ENCODE data around the gene RBM28. TPM values are rescaled to one million over a fixed set of nuclear protein-coding genes. Genes with fewer than 3 reads are reported as not detected.

The RBM28 gene
- polyA plus RNA-seq, 2 of the 4 experiments (the other 2 are of a cell fraction): 77.3 to 79.5 TPM

DNA sequence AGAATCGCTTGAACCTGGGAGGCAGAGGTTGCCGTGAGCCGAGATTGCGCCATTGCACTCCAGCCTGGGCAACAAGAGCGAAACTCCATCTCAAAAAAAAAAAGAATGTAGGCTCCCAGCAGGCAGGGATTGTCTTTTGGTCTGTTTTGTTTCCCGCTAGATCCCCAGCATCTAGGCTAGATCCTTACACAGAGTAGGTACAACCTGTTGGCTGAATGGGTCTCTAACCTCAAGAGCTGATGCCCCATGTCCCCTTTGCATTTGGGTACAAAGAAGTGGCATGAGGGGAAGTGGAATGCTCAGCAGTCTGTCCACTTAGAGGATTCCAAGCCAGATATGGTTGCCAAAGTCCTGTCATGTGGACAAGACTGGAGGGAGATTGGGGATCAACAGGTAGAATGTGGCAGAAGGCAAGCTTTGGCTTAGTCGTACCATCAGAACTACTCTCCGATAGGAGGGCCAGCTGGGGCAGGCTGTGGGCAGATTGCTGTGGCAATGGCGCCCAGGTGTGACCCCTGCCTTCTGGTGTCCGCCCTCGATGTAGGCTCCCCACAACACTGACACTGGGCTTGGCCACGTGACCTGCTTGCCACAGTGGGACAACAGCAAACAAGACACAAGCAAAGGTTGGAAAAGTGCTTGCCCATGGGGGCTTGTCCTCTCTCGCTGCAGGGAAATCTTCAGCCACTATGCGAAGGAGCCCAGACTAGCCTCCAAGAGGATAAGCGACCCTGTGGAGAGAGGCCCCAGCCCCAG lies 81.3 kb downstream of the RBM28 start:
- 83% methylated on average over 15 of the region's 15 CpGs for WGBS (ENCODE audit: missing lambda C conversion rate)
- Histone ChIP-seq H3K4me3 (no peak overlapping the region), H3K4me1 (peaks cover 14% of the 10 kb centered on the region), H3K27ac (no peak overlapping the region), H3K9me3 (no peaks in the 10 kb centered on the region), H3K4me2 (no peak overlapping the region)
- ChIA-PET CTCF (interaction anchor here (1.3 kb wide), 1 partner anchor 53 kb away, joined by 3 read pairs; no protein-coding TSS in a partner anchor), POLR2A (no interaction called here)
- FAIRE-seq: no peak
- ATAC-seq: no peak
- TF ChIP-seq FOSL2 (IDR thresholded peaks at IDR 0.05): no peak
- TF ChIP-seq FOSL2 (CRISPR knock-in tag; IDR thresholded peaks at IDR 0.05): no peak
- TF ChIP-seq RFX5 (IDR thresholded peaks at IDR 0.05): no peak
- no peak for TF ChIP-seq ZNF302 (CRISPR knock-in tag; IDR thresholded peaks at IDR 0.05)
- TF ChIP-seq POLR2A (IDR thresholded peaks at IDR 0.05; ENCODE audit: low read length): no peak
- TF ChIP-seq, protein P1, sequence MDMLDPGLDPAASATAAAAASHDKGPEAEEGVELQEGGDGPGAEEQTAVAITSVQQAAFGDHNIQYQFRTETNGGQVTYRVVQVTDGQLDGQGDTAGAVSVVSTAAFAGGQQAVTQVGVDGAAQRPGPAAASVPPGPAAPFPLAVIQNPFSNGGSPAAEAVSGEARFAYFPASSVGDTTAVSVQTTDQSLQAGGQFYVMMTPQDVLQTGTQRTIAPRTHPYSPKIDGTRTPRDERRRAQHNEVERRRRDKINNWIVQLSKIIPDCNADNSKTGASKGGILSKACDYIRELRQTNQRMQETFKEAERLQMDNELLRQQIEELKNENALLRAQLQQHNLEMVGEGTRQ (IDR thresholded peaks at IDR 0.05): no peak
- TF ChIP-seq, protein P2, sequence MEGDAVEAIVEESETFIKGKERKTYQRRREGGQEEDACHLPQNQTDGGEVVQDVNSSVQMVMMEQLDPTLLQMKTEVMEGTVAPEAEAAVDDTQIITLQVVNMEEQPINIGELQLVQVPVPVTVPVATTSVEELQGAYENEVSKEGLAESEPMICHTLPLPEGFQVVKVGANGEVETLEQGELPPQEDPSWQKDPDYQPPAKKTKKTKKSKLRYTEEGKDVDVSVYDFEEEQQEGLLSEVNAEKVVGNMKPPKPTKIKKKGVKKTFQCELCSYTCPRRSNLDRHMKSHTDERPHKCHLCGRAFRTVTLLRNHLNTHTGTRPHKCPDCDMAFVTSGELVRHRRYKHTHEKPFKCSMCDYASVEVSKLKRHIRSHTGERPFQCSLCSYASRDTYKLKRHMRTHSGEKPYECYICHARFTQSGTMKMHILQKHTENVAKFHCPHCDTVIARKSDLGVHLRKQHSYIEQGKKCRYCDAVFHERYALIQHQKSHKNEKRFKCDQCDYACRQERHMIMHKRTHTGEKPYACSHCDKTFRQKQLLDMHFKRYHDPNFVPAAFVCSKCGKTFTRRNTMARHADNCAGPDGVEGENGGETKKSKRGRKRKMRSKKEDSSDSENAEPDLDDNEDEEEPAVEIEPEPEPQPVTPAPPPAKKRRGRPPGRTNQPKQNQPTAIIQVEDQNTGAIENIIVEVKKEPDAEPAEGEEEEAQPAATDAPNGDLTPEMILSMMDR (IDR thresholded peaks at IDR 0.05): no peak
- no peak for TF ChIP-seq HOXA7 (CRISPR knock-in tag; IDR thresholded peaks at IDR 0.05)
- TF ChIP-seq, protein P3, sequence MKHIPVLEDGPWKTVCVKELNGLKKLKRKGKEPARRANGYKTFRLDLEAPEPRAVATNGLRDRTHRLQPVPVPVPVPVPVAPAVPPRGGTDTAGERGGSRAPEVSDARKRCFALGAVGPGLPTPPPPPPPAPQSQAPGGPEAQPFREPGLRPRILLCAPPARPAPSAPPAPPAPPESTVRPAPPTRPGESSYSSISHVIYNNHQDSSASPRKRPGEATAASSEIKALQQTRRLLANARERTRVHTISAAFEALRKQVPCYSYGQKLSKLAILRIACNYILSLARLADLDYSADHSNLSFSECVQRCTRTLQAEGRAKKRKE (CRISPR knock-in tag; IDR thresholded peaks at IDR 0.05; ENCODE audit: low read depth): no peak
- no peak for DNase-seq (ENCODE audit: low read depth in 1 of 2, low spot score in 1 of 2)

DNA sequence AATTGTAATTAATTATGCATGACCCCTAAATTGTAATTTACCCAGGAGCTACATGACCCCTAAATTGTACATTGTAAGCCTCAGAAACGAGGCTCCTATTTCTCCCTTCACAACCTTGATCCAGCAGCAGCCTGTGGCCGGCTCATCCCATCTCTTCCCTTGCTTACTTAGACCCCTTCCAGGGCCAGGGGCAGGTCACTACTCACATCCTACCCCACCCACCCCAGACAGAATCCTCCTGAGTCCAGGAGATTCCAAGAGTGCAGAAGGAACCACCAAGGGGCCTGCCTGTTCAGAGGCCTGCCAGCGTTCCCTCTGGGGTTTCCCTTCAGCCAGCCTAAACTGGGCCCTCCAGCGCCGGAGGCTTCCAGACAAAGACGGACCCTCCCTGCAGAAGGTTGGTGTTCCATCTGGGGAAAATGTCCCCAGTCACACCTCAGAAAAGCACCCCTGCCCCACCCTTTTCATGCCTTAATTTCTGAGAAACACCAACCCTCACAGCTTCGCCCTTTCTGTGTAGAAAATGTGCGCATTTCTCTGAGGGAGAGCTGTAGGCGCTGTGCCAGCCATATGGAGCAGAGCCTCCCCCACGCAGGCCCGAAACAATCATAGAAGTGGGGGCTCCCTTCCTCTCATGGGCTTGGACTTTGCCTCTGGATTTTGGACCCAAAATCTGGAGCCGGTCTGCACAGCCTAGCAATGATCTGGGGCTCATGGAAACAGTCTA lies 83.5 kb downstream of the RBM28 start:
- H3K27ac ChIP-seq: no peak overlapping the region
- peaks cover 4% of the 10 kb centered on the region; the same call in 1 of the 3 replicates for H3K4me1 ChIP-seq
- 84% methylated on average over 12 of the region's 12 CpGs for WGBS (ENCODE audit: missing lambda C conversion rate)
- H3K9me3 ChIP-seq: no peaks in the 10 kb centered on the region
- H3K4me3 ChIP-seq: no peak overlapping the region
- ChIA-PET POLR2A (no interaction called here), CTCF (interaction anchor here (1.6 kb wide), 1 partner anchor 13 kb away, joined by 3 read pairs; no protein-coding TSS in a partner anchor)
- DNase-seq (ENCODE audit: low read depth in 1 of 2, low spot score in 1 of 2) (no peak), ATAC-seq (no peak), FAIRE-seq (no peak)
- TF ChIP-seq, protein P1 (IDR thresholded peaks at IDR 0.05): no peak
- no peak for TF ChIP-seq HEYL (CRISPR knock-in tag; IDR thresholded peaks at IDR 0.05)
- no peak for TF ChIP-seq POLR2AphosphoS2 (conservative IDR thresholded peaks at IDR 0.05; ENCODE audit: low read length)
- no peak overlapping the region for H3K4me2 ChIP-seq

DNA sequence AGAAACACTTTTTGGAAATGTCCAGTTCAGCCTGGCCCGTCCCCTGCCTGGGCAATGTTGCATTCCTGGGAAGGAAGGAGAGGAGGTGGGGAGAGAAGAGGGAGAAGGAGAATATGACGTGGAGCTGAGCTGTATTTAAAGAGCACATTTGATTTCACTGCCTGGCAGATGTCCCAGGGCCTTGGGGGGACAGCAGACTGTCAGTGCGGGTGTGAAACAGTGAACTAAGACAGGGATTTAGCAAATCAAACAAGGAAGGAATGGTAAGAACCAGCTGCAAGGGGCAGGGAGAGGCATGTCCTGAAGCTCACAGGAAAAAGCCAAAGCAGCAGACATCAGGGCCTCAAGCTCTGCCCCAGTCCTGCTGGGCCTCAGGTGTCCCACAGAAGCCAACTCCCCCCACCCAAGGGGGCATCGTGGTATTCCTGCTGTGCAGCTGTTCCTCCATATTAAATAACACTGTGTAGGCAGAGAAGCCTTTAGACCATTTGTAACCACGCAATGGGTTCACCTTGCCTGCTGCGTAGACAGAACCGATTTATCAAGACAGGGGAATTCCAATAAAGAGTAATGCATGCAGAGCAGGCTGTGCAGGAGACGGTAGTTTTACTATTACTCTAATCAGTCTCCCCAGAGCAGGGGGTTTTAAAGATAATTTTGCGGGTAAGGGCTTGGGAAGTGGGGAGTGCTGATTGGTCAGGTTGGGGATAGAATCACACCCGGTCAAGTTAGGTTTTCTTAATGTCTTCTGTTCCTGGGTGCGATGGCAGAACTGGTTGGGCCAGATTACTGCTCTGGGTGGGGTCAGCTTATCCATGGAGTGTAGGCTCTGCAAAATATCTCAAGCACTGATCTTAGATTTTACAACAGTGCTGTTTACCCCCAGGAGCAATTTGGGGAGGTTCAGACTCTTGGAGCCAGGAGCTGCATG lies 84.3 kb downstream of the RBM28 start:
- no peak for DNase-seq (ENCODE audit: low read depth in 1 of 2, low spot score in 1 of 2)
- CTCF ChIA-PET: interaction anchor here (1.0 to 1.6 kb wide), 2 partner anchors 14 to 41 kb away, joined by 3 read pairs; no protein-coding TSS in a partner anchor
- Histone ChIP-seq H3K4me2 (no peak overlapping the region), H3K4me3 (no peak overlapping the region), H3K9me3 (no peaks in the 10 kb centered on the region), H3K27ac (0 out of 6 replicates have a peak overlapping the region, but pooled peaks of 1 of the 2 experiments have one; percentile 2), H3K4me1 (peaks cover 4% of the 10 kb centered on the region; the same call in 1 of the 3 replicates)
- WGBS (ENCODE audit: missing lambda C conversion rate): 75% methylated on average over 11 of the region's 11 CpGs
- POLR2A ChIA-PET: no interaction called here
- no peak for FAIRE-seq
- no peak; a peak in 3 of 6 replicates for ATAC-seq
- TF ChIP-seq CHD2 (IDR thresholded peaks at IDR 0.05; ENCODE audit: low read length, partially characterized antibody): no peak
- TF ChIP-seq NFE2L2 (conservative IDR thresholded peaks at IDR 0.05; ENCODE audit: low read length): no peak
- TF ChIP-seq KDM1A (IDR thresholded peaks at IDR 0.05; ENCODE audit: low read depth): no peak
- TF ChIP-seq, protein P4, sequence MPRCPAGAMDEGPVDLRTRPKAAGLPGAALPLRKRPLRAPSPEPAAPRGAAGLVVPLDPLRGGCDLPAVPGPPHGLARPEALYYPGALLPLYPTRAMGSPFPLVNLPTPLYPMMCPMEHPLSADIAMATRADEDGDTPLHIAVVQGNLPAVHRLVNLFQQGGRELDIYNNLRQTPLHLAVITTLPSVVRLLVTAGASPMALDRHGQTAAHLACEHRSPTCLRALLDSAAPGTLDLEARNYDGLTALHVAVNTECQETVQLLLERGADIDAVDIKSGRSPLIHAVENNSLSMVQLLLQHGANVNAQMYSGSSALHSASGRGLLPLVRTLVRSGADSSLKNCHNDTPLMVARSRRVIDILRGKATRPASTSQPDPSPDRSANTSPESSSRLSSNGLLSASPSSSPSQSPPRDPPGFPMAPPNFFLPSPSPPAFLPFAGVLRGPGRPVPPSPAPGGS (IDR thresholded peaks at IDR 0.05): no peak
- TF ChIP-seq, protein P5, sequence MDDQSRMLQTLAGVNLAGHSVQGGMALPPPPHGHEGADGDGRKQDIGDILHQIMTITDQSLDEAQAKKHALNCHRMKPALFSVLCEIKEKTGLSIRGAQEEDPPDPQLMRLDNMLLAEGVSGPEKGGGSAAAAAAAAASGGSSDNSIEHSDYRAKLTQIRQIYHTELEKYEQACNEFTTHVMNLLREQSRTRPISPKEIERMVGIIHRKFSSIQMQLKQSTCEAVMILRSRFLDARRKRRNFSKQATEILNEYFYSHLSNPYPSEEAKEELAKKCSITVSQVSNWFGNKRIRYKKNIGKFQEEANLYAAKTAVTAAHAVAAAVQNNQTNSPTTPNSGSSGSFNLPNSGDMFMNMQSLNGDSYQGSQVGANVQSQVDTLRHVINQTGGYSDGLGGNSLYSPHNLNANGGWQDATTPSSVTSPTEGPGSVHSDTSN (IDR thresholded peaks at IDR 0.05): no peak
- no peak for TF ChIP-seq EP300 (IDR thresholded peaks at IDR 0.05)
- TF ChIP-seq, protein P6, sequence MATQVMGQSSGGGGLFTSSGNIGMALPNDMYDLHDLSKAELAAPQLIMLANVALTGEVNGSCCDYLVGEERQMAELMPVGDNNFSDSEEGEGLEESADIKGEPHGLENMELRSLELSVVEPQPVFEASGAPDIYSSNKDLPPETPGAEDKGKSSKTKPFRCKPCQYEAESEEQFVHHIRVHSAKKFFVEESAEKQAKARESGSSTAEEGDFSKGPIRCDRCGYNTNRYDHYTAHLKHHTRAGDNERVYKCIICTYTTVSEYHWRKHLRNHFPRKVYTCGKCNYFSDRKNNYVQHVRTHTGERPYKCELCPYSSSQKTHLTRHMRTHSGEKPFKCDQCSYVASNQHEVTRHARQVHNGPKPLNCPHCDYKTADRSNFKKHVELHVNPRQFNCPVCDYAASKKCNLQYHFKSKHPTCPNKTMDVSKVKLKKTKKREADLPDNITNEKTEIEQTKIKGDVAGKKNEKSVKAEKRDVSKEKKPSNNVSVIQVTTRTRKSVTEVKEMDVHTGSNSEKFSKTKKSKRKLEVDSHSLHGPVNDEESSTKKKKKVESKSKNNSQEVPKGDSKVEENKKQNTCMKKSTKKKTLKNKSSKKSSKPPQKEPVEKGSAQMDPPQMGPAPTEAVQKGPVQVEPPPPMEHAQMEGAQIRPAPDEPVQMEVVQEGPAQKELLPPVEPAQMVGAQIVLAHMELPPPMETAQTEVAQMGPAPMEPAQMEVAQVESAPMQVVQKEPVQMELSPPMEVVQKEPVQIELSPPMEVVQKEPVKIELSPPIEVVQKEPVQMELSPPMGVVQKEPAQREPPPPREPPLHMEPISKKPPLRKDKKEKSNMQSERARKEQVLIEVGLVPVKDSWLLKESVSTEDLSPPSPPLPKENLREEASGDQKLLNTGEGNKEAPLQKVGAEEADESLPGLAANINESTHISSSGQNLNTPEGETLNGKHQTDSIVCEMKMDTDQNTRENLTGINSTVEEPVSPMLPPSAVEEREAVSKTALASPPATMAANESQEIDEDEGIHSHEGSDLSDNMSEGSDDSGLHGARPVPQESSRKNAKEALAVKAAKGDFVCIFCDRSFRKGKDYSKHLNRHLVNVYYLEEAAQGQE (IDR thresholded peaks at IDR 0.05): no peak

All from A549 (cell line).